Cardiac muscle cell (in vitro differentiated cells and primary cell): ENCODE measurements around the gene CLDN1. TPM values are rescaled to one million over a fixed set of nuclear protein-coding genes. Genes with fewer than 3 reads are reported as not detected.

Experiments used
- DNase-seq, 2 donors: peaks; one replicate each; pipeline versions ENCODE4 v3.0.0 to v3.0.0-alpha.2; 2010 to 2017; ENCODE audit warnings: low read depth in 1 of 2, low spot score in 1 of 2
- H3K27ac ChIP-seq: fragments of 200-600 bp; sonication (generic); 2 replicates; pipeline ENCODE4 v1.5.1; 2016
- H3K27me3 ChIP-seq: fragments of 200-600 bp; sonication (generic); 2 replicates; pipeline ENCODE4 v1.6.0; 2016; ENCODE audit warnings: control low read depth
- H3K36me3 ChIP-seq: fragments of 200-600 bp; sonication (generic); 2 replicates; pipeline ENCODE4 v1.5.1; 2016; ENCODE audit warnings: control low read depth
- H3K4me1 ChIP-seq: fragments of 200-600 bp; sonication (generic); 2 replicates; pipeline ENCODE4 v1.8.1; 2017; ENCODE audit warnings: low read depth, mild to moderate bottlenecking, mixed run types
- H3K4me3 ChIP-seq: fragments of 200-600 bp; sonication (generic); 2 replicates; pipeline ENCODE4 v1.5.1; 2016; ENCODE audit warnings: mild to moderate bottlenecking
- H3K9me3 ChIP-seq: fragments of 200-600 bp; sonication (generic); 2 replicates; pipeline ENCODE4 v1.5.1; 2017; ENCODE audit warnings: low read depth, mild to moderate bottlenecking, control low read depth
- CTCF ChIP-seq: IDR thresholded peaks from 2 replicates; pipeline ENCODE4 v1.5.1; 2012; ENCODE audit warnings: low read depth, mild to moderate bottlenecking, low read length
- polyA plus RNA-seq: library from polyadenylated mRNA; unstranded; fragments of >200 nt; fragmentation: Nextera tagmentation; extraction: Ambion mirVana; gene quantifications from 2 replicates; pipeline ENCODE4 v1.2.1, GENCODE V29; 2016
- total RNA-seq: library from RNA; depleted of rRNA; stranded (reverse); fragments of >200 nt; gene quantifications from 2 replicates; pipeline ENCODE4 v1.2.3, GENCODE V29; 2016

The CLDN1 gene
- total and polyA plus RNA-seq, 2 experiments from 2014 or later: 0.48 to 0.54 TPM

DNA sequence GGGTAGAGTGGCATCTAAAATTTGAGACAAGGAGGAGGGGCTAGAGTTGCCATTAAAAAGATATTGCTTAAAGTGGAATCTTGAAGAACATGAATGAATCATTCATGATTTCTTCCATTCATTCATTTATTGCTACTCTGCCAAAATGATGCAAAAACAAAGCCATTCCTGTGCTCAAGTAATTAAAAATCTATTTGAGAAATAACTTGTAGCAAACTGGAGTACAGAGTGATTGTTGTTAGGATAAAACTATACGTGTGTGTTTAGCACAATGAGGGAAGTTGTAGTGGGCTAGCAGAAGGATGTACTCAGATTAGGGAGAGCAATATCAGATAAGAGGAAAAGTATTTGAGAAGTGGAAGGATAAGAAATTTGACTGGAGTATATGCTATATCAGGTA lies 11.7 kb upstream of the CLDN1 start:
- DNase-seq: no peak
- Histone ChIP-seq H3K4me3 (no peak overlapping the region), H3K27me3 (no peaks in the 10 kb centered on the region), H3K4me1 (no peaks in the 10 kb centered on the region), H3K9me3 (no peaks in the 10 kb centered on the region), H3K27ac (no peak overlapping the region), H3K36me3 (no peaks in the 10 kb centered on the region)
- TF ChIP-seq CTCF: no peak

- Histone ChIP-seq H3K9me3 (no peaks in the 10 kb centered on the region), H3K4me1 (no peaks in the 10 kb centered on the region), H3K36me3 (no peaks in the 10 kb centered on the region), H3K27ac (no peak overlapping the region), H3K4me3 (no peak overlapping the region), H3K27me3 (no peaks in the 10 kb centered on the region)
- no peak for DNase-seq
- no peak for TF ChIP-seq CTCF
Measured at GRCh38 chr3:190330936-190331734, 8.9 kb upstream of the CLDN1 start.

DNA sequence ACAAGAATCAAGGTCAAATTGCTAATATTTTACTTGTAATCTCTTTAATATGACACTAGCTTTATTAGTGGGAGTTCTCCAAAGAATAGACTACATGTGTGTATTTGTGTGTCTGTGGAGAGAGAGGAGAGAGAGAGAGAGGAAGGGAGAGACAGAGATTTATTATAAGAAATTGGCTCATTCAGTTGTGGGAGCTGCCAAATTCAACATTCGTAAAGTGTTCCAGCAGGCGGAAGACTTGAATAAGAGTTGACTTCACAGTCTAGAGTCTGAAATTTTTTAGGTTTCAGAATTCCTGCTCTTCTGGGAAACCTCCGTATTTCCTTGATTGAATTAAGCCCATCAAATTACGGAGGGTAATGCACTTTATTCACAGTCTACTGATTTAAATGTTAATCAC lies 4.7 kb upstream of the CLDN1 start:
- H3K4me1 ChIP-seq: no peaks in the 10 kb centered on the region
- H3K9me3 ChIP-seq: no peaks in the 10 kb centered on the region
- no peaks in the 10 kb centered on the region for H3K36me3 ChIP-seq
- H3K4me3 ChIP-seq: no peak overlapping the region
- no peak overlapping the region for H3K27ac ChIP-seq
- TF ChIP-seq CTCF: peak; percentile 25
- H3K27me3 ChIP-seq: peaks cover 4% of the 10 kb centered on the region
- DNase-seq: peak in 1 of 2 donors; percentile 76

DNA sequence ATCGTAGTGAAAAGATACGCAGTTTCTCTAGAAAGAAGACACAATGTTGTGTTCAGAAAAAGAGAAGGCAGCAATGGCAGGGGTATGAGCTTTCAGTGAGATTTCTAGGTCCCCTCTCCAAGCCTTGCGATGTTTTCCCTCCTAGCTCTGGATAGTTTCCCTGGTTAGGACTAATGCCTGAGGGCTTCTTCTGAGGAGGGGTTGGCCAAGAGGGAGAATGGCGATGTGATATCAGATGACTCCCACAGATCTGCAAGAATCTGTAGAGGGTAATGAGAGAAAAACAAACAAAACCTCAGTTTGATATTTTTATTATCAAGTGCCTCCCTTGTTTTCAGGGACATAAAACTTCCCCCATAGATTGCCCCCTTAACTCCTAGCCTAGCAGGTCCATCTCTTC lies 4.1 kb upstream of the CLDN1 start:
- no peak for TF ChIP-seq CTCF
- Histone ChIP-seq H3K4me1 (no peaks in the 10 kb centered on the region), H3K9me3 (no peaks in the 10 kb centered on the region), H3K27me3 (peaks cover 10% of the 10 kb centered on the region), H3K27ac (no peak overlapping the region), H3K4me3 (no peak overlapping the region), H3K36me3 (no peaks in the 10 kb centered on the region)
- no peak for DNase-seq

GRCh38 chr3:190325923-190326322 lies 3.7 kb upstream of the CLDN1 start:
- peak in 1 of 2 donors; percentile 18 for DNase-seq

More at GRCh38 chr3:190325923-190326322, 3.7 kb upstream of the CLDN1 start:
- Histone ChIP-seq H3K27ac (no peak overlapping the region), H3K27me3 (peaks cover 14% of the 10 kb centered on the region), H3K4me1 (no peaks in the 10 kb centered on the region), H3K4me3 (no peak overlapping the region), H3K36me3 (no peaks in the 10 kb centered on the region), H3K9me3 (no peaks in the 10 kb centered on the region)
- TF ChIP-seq CTCF: no peak
